GM12874 (cell line): ENCODE measurements around the gene ERGIC1.

Source experiments
- TF ChIP-seq, protein P1 (sequence below): IDR thresholded peaks from 2 replicates; pipeline ENCODE4 v1.5.1; 2011; ENCODE audit warnings: low read depth, mild to moderate bottlenecking, control low read depth, low read length, moderate library complexity; ENCODE audit not compliant: insufficient read depth

Gene ERGIC1

GRCh38 chr5:172849606-172850453 lies 15.8 kb downstream of the ERGIC1 start:
- TF ChIP-seq, protein P1, sequence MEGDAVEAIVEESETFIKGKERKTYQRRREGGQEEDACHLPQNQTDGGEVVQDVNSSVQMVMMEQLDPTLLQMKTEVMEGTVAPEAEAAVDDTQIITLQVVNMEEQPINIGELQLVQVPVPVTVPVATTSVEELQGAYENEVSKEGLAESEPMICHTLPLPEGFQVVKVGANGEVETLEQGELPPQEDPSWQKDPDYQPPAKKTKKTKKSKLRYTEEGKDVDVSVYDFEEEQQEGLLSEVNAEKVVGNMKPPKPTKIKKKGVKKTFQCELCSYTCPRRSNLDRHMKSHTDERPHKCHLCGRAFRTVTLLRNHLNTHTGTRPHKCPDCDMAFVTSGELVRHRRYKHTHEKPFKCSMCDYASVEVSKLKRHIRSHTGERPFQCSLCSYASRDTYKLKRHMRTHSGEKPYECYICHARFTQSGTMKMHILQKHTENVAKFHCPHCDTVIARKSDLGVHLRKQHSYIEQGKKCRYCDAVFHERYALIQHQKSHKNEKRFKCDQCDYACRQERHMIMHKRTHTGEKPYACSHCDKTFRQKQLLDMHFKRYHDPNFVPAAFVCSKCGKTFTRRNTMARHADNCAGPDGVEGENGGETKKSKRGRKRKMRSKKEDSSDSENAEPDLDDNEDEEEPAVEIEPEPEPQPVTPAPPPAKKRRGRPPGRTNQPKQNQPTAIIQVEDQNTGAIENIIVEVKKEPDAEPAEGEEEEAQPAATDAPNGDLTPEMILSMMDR = no peak

- TF ChIP-seq, protein P1 = no peak
These were observed 16.4 kb downstream of the ERGIC1 start for GRCh38 chr5:172850454-172850797.

GRCh38 chr5:172852490-172853354 lies 18.7 kb downstream of the ERGIC1 start:
- TF ChIP-seq, protein P1 = no peak

GRCh38 chr5:172853355-172853975 lies 19.4 kb downstream of the ERGIC1 start:
- TF ChIP-seq, protein P1 = no peak

GRCh38 chr5:172854451-172854871 lies 20.4 kb downstream of the ERGIC1 start:
- TF ChIP-seq, protein P1 = no peak

DNA sequence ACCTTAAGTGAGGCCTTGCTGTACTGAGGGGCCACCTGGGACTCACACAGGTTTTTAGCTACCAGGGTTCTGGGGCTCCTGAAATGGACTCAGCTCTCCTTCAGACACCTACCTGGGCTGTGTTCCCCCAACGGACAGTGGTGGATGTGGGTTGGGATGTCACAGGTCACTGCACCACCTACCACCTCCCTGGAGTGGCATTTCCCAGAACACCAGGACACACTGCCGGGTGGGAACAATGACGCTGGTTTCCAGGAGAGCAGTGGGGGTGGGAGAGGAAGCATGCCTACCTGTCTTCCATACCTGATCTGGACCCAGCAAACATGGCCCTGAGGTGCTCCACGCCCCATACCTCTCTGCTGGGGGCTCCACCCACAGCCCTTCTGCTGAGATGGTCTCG lies 20.9 kb downstream of the ERGIC1 start:
- TF ChIP-seq, protein P1 = no peak
